RKO (cell line): Measurements from ENCODE around the gene DVL2.

ENCODE experiments used
- DNase-seq: peaks from one replicate; pipeline ENCODE4 v3.0.0-alpha.2; 2016; ENCODE audit warnings: low spot score

Gene DVL2

DNA sequence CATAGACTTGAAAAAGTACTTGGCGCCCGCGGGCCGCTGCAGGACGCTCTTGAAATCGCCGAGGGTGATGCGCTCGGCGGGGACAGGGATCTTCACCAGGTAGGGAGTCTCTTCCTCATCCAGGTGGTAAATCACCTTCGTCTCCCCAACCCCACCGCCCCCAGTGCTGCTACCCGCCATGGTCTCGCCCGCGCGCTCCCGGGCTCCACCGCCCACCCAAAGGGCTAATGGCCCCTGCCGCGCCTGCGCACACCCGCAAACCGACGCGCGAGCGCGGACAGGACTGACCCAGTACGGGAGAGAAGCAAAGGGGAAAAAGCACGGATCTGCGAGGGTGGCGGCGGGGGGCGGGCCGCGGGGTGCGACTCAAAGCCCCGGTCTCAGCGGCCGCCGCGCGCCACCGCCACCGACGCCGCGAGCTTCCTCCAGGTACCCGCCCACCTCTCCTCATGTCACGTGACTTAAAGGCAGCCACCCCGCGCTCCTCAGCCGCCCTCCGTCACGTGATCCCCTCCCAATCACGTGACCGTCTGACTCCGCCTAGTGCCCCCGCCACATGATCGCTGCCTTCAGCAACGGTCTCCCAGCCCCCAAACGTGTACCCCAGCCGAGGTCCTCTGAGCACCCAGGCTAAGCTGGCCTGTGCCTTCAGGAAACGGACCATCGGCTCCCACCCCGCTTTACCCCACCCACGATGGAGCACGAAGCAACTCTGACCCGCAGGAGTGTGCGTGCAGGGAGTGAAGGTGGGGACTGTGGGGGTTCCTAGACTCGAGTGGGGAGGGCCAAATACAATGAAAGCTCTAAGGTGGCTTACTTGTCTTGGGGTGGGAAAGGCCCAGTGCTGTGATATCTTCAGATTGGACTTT, at the start of gene DVL2:
Gene DVL2, minus strand, starts transcription at position 435 of the 869 bp plus-strand sequence. Its CDS starts 255 bp downstream, at position 180.
- peak; percentile 94 for DNase-seq

DNA sequence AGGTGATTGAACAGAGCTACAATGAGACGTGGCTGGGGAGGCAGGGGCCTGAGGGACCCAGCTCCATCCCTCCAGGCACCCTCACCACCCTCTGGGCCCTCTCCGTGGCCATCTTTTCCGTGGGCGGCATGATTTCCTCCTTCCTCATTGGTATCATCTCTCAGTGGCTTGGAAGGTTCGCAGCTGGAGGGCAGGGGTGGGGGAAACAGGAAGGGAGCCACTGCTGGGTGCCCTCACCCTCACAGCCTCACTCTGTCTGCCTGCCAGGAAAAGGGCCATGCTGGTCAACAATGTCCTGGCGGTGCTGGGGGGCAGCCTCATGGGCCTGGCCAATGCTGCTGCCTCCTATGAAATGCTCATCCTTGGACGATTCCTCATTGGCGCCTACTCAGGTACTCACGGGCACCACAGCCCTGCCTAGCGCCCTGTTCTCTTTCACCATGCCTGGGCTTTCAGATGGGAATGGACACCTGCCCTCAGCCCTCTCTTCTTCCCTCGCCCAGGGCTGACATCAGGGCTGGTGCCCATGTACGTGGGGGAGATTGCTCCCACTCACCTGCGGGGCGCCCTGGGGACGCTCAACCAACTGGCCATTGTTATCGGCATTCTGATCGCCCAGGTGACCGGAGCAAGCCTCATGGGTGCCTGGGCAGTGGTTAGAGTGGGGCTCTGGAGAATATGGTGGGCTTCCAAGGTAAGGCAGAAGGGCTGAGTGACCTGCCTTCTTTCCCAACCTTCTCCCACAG, 49.3 kb upstream of the DVL2 start:
- no peak for DNase-seq

DNA sequence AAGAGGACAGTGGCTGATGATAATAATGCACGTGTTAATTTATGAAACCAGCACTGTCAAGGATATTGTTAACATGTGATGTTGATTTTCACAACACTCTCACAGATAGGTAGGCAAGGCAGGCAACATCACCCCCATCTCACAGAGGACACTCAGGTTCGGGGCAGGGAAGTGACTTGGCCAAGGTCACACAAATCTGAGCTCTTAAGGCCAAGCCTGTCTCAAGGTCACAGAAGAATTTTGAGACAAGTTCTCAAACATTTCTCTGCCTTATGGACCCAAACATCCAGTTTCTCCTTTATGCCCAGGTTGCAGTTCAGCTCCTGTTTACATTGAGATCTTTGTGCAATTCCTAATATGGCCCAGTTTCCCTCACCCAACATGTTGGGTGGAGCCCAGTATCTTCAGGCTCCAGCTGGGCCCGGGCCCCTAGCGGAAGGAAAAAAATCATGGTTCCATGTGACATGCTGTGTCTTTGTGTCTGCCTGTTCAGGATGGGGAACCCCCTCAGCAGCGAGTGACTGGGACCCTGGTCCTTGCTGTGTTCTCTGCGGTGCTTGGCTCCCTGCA, 48.5 kb upstream of the DVL2 start:
- no peak for DNase-seq

DNA sequence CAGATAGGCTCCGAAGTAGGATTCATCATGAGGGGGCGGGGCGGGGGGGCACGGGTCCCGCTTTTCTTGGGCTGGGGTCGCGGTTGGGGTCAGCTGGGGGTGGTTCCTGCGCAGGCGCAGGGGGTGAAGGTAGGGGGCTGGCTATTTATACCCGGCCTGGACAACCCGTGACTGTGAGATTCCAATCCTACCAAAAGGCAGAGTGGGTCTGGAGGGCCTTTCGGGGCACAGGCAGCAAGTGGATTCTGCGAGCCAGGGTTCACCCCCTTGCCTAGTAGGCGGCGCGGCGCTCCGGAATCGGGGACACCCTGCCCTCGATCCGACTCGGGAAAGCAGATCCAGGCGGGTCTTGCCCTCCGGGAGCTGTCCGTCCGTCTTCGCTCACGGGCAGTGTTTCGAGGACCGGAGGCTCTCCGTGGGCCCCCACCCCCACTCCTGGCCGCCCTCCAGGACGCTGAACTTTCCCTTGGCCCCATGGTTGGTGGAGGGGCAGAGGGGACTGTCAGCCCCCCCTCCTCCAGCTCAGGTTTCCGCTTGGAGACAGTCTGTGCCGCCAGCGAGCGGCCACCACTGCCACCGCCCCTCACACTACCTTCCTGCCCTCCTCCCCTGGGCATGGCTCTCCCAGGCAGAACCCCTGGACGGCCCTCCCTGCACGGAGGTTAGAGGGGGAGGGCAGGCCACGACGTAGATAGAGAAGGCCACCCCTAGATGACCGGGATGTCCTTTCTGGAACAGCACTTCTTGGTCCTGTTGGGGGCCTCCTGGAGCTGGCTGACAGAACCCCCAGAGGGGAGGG, 47.8 kb upstream of the DVL2 start:
- no peak for DNase-seq

DNA sequence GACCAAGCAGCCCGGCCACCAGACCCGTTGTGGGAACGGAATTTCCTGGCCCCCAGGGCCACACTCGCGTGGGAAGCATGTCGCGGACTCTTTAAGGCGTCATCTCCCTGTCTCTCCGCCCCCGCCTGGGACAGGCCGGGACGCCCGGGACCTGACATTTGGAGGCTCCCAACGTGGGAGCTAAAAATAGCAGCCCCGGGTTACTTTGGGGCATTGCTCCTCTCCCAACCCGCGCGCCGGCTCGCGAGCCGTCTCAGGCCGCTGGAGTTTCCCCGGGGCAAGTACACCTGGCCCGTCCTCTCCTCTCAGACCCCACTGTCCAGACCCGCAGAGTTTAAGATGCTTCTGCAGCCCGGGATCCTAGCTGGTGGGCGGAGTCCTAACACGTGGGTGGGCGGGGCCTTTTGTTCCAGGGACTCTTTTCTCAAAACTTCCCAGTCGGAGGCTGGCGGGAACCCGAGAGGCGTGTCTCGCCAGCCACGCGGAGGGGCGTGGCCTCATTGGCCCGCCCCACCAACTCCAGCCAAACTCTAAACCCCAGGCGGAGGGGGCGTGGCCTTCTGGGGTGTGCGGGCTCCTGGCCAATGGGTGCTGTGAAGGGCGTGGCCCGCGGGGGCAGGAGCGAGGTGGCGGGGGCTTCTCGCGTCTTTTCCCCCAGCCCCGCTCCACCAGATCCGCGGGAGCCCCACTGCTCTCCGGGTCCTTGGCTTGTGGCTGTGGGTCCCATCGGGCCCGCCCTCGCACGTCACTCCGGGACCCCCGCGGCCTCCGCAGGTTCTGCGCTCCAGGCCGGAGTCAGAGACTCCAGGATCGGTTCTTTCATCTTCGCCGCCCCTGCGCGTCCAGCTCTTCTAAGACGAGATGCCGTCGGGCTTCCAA, 47.0 kb upstream of the DVL2 start, which contains the start of gene SLC2A4:
Gene SLC2A4, plus strand, starts transcription at position 645 of the 879 bp plus-strand sequence. Its CDS starts 217 bp downstream, at position 862.
- DNase-seq, result peak; percentile 94

DNA sequence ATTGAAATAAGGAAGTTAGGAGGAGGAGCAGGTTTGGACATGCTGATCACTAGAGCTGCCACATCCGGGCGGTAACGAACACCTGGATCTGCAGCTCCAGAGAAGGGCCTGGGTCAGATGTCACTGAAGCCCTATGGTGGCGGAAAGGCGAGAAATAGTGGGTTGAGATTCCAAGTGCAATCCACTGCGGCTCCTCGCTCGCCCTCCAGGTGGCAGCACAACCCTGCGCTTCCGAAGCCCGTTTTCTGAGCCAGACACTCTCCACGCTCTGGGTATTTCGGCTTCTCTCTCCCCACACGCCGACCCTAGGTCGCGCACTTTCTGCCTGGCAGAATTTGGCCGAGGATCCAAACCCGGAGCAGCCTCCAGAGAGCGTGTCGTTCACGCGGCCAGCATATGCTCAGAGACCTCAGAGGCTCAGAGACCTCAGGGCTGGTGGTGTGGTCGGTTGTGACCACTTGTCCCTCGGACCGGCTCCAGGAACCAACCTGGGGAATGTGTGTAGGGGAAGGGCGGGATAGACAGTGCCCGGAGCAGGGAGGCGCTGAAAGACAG, 46.3 kb upstream of the DVL2 start:
- DNase-seq, result peak; percentile 89

DNA sequence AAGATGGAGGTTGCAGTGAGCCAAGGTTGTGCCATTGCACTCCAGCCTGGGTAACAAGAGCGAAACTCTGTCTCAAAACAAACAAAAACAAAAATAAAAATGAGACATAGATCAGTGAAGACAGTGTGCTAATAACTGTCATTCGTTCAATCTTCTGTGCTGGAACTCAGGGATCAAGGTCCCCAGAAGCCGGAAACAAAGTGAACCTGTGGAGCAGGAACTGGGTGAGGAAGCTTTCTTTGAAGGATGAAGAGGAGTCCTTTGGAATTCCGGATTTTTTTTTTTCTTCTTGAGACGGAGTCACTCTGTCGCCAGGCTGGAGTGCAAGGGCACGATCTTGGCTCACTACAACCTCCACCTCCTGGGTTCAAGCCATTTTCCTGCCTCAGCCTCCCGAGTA, 45.1 kb upstream of the DVL2 start:
- no peak for DNase-seq

DNA sequence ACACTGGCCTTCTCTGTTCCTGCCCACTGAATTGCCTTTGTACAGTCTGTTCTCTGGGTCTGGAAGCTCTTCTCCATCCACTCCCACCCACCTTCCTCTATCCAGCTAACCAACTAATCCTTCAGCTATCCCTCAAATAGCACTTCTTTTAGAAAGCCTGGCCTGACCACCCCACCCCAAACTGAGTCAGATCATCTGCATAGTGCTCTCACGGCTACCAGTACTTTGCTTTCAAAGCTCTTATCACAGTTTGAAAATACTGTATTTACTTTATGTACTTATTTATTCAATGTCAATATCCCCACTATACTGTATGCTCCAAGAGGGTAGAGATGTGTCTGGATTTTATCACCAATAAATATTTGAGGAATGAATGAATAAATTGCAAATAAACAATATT, 32.5 kb upstream of the DVL2 start:
- no peak for DNase-seq

DNA sequence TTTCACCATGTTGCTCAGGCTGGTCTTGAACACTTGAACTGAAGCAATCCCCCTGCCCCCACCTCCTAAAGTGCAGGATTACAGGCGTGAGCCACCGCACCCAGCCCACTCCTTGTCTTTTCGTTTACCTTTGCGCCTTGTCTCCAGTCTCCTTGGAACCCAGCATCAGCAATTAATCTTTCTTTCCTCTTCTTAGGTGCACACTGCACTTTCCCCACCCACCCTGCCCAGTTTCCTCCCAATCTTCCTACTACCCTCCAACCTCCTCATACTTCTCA, 29.4 kb upstream of the DVL2 start:
- no peak for DNase-seq

DNA sequence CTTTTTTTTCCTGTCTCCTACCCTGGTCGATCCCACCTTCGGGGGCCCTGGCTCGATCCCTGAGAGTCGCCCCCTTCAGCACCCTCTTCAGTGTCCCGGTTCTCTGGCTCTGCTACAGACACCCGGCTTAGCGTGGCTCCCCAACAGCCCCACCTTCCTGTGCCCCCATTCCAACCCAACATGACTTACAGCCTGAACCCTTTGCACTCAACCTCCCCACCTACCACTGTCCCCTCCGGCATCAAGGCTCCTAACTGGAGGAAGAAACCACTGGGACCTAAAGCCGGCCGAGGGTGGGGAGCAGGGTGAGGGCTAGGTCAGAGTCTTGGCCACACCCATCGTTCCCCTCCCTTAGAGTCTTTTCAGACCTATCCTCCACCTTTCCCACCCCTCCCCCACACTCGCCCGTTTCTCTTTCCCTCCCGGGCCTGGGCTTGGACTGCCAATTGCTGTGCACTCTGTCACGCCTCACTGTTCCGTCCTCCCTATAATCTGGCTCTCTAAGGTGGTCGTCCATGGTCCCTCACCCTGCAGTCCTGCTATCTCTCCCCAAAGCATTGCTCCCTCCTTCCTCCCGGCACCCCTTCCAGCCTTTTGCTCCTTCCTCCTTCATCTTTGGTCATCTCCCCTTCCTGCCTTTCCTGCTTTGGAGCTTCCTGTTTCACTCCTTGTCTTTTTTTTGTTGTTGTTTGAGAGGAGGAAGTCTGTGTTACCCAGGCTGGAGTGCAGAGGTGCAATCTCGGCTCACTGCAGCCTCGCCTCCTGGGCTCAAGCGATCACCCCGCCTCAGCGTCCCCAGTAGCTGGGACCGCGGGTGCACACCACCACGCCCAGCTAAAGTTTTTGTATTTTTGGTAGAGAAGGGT, 28.9 kb upstream of the DVL2 start:
- no peak for DNase-seq

DNA sequence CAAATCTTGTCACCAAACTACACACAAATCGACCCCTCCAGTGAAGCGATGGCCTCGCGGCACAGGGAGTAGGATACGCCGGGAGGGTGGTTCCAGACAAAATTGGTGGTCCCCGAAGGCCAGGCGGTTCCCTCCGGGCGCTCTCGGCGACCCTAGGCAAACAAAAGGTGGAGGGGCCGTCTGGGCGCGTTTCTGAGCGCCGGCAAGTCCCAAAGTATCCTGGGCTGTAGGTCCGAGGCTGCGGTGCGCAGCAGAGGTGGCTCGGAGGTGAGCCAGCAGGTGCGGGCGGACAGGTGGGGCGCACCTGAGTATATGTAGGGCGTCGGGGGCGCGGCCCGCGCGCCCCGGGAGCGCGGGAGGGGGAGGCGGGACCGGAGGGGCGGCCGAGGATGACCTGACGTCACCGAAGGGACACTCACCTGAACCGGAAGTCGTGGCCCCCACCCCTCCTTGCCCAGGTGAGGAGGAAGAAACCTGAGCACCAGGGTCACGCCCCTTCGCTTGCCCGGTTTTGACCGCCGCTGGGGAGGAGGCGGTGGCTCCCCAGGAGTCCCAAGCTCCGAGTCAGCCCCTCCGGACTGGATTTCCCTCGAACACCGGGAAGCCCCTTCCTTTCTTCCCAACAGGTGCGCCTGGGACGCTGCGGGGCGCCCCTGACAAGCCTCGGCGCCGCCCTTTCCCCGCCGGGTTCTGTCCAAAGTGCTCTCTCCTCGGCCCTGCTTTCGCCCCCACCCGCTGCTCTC, 28.0 kb upstream of the DVL2 start, which contains the start of gene CLDN7:
Gene CLDN7, minus strand, starts transcription at position 287 of the 743 bp plus-strand sequence. CDS start 435 bp downstream, outside the sequence.
- no peak for DNase-seq

DNA sequence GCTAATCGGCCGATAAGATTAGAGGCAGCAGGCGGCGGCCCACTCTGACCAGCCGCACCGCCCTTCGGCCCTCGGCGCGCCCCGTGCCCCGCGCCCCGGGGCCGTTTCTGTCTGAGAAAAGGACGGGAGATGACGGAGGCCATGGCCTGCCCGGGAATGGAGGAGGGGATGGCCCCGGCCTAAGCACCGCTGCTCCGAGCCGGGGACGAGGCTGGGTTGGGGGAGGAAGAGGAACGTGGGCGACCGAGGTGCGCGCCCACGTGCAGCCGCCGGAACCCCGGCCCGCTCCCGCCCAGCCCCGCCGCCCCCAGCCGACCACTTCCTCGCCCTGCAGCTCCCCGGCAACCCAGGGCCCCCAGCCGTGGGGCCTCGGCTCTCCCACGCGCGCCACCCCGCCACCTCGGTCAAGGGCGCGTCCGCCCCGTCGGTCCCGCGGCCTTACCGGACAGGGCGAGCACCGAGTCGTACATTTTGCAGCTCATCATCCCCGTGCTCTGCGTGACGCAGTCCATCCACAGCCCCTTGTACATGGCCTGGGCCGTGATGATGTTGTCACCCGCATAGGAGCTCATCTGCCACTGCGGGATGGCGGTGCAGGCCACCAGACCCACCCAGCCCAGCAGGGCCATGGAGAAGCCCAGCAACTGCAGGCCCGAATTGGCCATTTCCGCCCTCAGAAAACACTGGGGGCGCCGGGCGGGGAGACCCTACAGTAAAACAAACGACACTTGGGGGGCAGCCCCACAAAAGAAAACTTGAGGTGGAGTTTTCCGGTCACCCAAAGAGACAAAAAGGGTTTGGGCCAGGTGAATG, 27.3 kb upstream of the DVL2 start:
- DNase-seq, result no peak

DNA sequence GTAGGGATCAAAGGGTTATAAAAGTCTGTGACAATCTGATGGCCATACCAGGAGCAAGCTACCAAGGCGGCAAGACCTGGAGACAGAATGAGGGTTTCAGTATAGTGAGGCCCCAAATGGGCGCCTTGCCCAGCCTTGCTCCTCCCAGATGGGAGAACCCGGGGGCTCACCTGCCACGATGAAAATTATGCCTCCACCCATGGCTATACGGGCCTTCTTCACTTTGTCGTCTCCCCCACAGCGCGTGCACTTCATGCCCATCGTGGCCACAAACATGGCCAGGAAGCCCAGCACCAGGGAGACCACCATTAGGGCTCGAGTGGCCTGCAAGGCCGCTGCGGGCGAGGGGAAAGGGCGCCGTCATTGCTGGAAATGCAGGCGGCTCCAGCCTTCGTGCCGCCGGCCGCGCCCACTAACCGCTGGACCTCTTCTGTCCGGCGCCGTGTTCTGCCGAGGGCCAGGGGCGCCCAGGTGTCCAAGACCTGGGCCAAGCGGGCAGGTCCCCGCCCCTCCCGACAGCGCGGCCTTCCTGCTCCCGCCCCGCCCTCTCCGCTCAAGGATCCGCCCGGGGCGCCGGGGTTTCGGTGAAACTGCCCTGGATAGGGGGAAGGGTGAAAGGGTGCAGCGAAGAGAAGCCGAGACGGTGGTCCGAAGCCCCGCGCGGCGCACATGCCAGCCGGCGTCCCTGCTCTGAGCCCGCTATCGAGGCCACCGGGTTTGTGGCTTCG, 26.5 kb upstream of the DVL2 start:
- peak; percentile 42 for DNase-seq

DNA sequence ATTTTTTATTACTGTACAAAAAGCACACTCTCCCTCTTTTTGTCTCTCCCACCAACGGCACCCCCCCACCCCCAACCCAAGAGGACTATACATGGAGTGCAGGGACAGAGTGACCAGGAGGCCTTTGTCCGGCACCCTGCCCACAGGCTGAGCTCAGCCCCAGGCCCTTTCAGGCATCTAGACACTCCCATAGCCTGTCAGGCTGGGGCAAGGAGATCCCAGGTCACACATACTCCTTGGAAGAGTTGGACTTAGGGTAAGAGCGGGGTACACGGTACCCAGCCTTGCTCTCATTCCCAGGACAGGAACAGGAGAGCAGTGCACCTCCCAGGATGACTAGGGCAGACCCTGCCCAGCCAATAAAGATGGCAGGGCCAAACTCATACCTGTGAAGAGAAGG, 25.8 kb upstream of the DVL2 start:
- no peak for DNase-seq

DNA sequence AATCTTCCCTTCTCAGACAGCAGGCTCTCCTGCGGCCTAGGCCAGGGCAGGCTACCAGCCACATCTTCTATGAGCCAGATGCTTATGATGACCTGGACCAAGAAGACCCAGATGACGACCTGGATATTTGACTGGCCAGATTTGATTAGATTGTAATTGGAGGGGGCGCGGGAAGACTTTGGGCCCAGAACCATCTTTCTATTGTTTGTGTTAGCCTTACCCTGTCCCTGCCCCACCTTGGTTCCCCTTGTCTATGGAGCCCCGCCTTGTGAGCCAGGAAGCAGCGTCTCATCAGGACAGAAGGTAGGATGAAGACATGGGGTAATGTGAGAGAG, 25.2 kb upstream of the DVL2 start:
- DNase-seq, result no peak

DNA sequence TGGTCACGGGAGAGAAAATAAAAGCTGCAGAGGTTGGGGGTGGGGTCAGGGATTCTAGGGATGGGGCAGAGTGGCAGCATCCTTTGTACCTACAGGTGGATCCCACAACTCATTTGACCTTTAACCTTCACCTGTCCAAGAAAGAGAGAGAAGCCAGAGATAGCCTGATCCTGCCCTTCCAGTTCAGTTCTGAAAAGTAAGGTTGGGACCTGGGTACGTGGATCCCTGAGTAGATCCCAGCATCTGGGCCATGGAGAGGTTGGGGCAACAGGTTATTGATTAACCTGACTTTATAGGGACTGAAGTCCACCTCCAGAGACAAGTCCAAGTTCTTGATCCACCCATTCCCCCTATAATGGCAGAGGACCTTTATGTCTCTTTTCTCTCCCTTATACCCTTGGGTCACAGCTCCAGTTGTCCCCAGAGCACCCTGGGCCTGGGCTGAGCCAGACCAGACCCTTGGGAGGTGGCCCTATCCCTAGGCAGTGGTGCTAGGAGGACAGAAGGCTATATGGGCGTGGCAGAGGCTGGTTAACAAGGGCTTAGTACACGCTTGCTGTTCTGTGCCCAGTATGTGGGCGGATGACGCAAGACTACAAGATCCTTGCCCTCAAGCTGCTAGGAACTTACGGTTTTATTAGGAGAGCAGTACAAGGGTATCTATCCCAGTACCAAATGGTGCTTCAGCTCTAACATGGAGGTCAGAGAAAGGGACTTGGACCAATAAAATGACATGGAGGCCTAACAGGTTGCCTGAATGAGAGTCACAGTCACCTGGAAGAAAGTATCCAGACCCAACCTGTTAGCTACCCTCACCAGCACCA, 24.6 kb upstream of the DVL2 start:
- peak; percentile 57 for DNase-seq
